Gastrocnemius medialis (tissue), 4 donors: ENCODE data around the gene ORM1. TPM values are rescaled to one million over a fixed set of nuclear protein-coding genes. Genes with fewer than 3 reads are reported as not detected.
"Not testable (repeated sequence)": the region's sequence is repeated elsewhere in the genome, so short reads cannot be mapped to it uniquely, and the experiment has no call there.

Source experiments
- ATAC-seq, 2 donors: fragments of 150-250 bp; one replicate each; pipeline ENCODE4 v1.9.1; 2016
- DNase-seq, 2 donors: peaks; one replicate each; pipeline ENCODE4 v3.0.0-alpha.2; 2019
- H3K27ac ChIP-seq, 4 donors: fragments of 200-600 bp; sonication (generic); 1 replicate in 1 of 4; 2 replicates in 3 of 4; pipeline ENCODE4 v1.5.1; 2016 to 2018; ENCODE audit warnings: mild to moderate bottlenecking in 2 of 4, moderate library complexity in 1 of 4
- H3K27me3 ChIP-seq, 3 donors: fragments of 200-600 bp; sonication (generic) in 2 of 3; 1 replicate in 1 of 3; 2 replicates in 2 of 3; pipeline versions ENCODE4 v1.5.1 to v1.6.0; 2016 to 2019; ENCODE audit warnings: mild to moderate bottlenecking in 1 of 3, moderate library complexity in 1 of 3
- H3K36me3 ChIP-seq, 2 donors: fragments of 200-600 bp; sonication (generic) in 1 of 2; one replicate each; pipeline ENCODE4 v1.5.1; 2017 to 2018
- H3K4me1 ChIP-seq, 2 donors: fragments of 200-600 bp; sonication (generic) in 1 of 2; one replicate each; pipeline ENCODE4 v1.5.1; 2016 to 2017; ENCODE audit warnings: mild to moderate bottlenecking in 2 of 2
- H3K4me3 ChIP-seq, 4 donors: fragments of 200-600 bp; sonication (generic) in 3 of 4; 1 replicate in 1 of 4; 2 replicates in 3 of 4; pipeline ENCODE4 v1.5.1; 2016 to 2019; ENCODE audit warnings: mild to moderate bottlenecking in 2 of 4
- H3K9me3 ChIP-seq, 3 donors: fragments of 200-600 bp; sonication (generic) in 2 of 3; 1 replicate in 1 of 3; 2 replicates in 2 of 3; pipeline ENCODE4 v1.5.1; 2016 to 2019
- POLR2A ChIP-seq, 2 donors: fragments of 450-650 bp; IDR thresholded peaks; one replicate each; pipeline ENCODE4 v1.6.1; 2017; ENCODE audit warnings: antibody characterized with exemption in 2 of 2, mild to moderate bottlenecking in 2 of 2, moderate library complexity in 2 of 2
- in situ Hi-C, 4 donors: fragments of 200-750 bp; cut with MboI; loops; one replicate each; pipeline versions ENCODE4 v1.15.0 to v1.8.0; 2017; ENCODE audit warnings: low sequenced_read_pairs in 4 of 4
- intact Hi-C: fragments of 100-400 bp; cut with DNase I; formaldehyde crosslinking; loops from one replicate; pipeline ENCODE4 v1.15.1; 2023; ENCODE audit warnings: low total_unique reads
- total RNA-seq, 4 donors: library from RNA; depleted of rRNA; stranded (reverse); fragments of >200 nt; gene quantifications; one replicate each; pipeline versions ENCODE4 v1.1.0 to v1.2.3, GENCODE V29; 2016
- TF ChIP-seq, protein P1 (sequence below), 5 experiments: fragments of 450-650 bp in 3 of 5; fragments of 200-600 bp in 2 of 5; sonication (generic) in 2 of 5; IDR thresholded peaks in 4 of 5; conservative IDR thresholded peaks in 1 of 5; 1 replicate in 4 of 5; 2 replicates in 1 of 5; pipeline ENCODE4 v1.5.1; 2016 to 2019; ENCODE audit warnings: antibody characterized with exemption in 5 of 5, mild to moderate bottlenecking in 3 of 5, moderate library complexity in 3 of 5

The ORM1 gene
- total RNA-seq, 4 donors from 2014 or later: 33.5 to 92.8 TPM; not detected in 2

DNA sequence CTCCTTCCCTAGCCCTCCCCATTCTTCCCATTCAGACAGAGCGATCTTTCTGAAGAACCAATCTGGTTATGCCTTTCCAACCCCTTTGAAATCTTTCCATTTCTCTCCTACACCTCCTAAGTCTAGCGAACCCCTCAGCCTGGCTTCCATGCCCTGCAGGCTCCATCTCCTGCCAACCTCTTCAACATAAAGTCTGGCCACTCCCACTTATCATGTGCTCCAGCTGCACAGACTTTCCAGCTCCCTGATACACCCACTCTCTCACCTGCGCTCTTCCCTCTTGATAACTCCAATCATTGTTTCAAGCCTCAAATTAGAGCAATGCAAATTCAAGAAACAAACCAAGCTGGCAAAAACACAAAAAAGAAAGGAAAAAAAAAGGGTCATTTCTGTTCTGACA is 3.8 kb upstream of the ORM1 start:
- TF ChIP-seq, protein P1, sequence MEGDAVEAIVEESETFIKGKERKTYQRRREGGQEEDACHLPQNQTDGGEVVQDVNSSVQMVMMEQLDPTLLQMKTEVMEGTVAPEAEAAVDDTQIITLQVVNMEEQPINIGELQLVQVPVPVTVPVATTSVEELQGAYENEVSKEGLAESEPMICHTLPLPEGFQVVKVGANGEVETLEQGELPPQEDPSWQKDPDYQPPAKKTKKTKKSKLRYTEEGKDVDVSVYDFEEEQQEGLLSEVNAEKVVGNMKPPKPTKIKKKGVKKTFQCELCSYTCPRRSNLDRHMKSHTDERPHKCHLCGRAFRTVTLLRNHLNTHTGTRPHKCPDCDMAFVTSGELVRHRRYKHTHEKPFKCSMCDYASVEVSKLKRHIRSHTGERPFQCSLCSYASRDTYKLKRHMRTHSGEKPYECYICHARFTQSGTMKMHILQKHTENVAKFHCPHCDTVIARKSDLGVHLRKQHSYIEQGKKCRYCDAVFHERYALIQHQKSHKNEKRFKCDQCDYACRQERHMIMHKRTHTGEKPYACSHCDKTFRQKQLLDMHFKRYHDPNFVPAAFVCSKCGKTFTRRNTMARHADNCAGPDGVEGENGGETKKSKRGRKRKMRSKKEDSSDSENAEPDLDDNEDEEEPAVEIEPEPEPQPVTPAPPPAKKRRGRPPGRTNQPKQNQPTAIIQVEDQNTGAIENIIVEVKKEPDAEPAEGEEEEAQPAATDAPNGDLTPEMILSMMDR (IDR thresholded peaks at IDR 0.05 in 4 of 5, conservative IDR thresholded peaks at IDR 0.05 in 1 of 5): no peak
- TF ChIP-seq POLR2A (IDR thresholded peaks at IDR 0.05): no peak
- in situ Hi-C loops (no loop called here), intact Hi-C loops (no loop called here)
- H3K4me1 ChIP-seq: no peaks in the 10 kb centered on the region
- ATAC-seq (no peak), DNase-seq (no peak)
- H3K27ac ChIP-seq: no peak overlapping the region
- H3K27me3 ChIP-seq: peaks cover 0 to 4% (median 0%) of the 10 kb centered on the region in 3 donors
- no peak overlapping the region for H3K4me3 ChIP-seq
- no peaks in the 10 kb centered on the region for H3K9me3 ChIP-seq
- no peaks in the 10 kb centered on the region for H3K36me3 ChIP-seq

DNA sequence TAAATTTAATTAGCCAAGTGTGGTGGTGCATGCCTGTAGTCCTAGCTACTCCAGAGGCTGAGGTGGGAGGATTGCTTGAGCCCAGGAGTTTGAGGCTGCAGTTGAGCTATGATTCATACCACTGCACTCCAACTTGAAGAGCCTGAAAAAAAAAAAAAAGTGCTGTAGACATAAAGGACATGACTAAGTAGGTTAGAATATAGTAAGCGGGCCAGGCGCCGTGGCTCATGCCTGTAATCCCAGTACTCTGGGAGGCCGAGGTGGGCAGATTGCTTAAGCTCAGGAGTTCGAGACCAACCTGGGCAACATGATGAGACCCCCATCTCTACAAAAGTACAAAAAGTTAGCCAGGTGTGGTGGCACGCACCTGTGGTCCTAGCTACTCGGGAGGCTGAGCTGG is 2.2 kb upstream of the ORM1 start:
- H3K9me3 ChIP-seq, ATAC-seq, H3K27ac ChIP-seq, H3K27me3 ChIP-seq, H3K4me3 ChIP-seq, in situ Hi-C loops, intact Hi-C loops, DNase-seq, H3K4me1 ChIP-seq, H3K36me3 ChIP-seq: not testable (repeated sequence)

DNA sequence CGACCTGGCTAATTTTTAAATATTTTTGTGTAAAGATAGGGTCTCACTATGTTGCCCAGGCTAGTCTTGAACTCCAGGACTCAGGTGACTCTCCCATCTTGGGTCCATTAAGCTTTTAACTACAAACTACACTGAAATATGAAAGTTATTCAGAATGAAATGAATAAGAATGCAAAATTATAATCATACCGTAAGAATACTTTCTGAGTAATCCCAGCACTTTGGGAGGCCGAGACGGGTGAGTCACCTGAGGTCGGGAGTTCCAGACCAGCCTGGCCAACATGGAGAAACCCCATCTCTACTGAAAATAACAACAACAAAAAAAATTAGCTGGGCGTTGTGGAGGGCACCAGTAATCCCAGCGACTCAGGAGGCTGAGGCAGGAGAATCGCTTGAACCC is 1.1 kb upstream of the ORM1 start:
- ATAC-seq: no peak
- intact Hi-C loops: no loop called here
- Histone ChIP-seq H3K27me3 (peaks cover 0 to 4% (median 0%) of the 10 kb centered on the region in 3 donors), H3K9me3 (no peaks in the 10 kb centered on the region), H3K4me1 (no peaks in the 10 kb centered on the region), H3K27ac (no peak overlapping the region), H3K4me3 (no peak overlapping the region), H3K36me3 (no peaks in the 10 kb centered on the region)
- in situ Hi-C loops: no loop called here
- no peak for DNase-seq
- no peak for TF ChIP-seq POLR2A (IDR thresholded peaks at IDR 0.05)
- TF ChIP-seq, protein P1 (IDR thresholded peaks at IDR 0.05 in 4 of 5, conservative IDR thresholded peaks at IDR 0.05 in 1 of 5): no peak

DNA sequence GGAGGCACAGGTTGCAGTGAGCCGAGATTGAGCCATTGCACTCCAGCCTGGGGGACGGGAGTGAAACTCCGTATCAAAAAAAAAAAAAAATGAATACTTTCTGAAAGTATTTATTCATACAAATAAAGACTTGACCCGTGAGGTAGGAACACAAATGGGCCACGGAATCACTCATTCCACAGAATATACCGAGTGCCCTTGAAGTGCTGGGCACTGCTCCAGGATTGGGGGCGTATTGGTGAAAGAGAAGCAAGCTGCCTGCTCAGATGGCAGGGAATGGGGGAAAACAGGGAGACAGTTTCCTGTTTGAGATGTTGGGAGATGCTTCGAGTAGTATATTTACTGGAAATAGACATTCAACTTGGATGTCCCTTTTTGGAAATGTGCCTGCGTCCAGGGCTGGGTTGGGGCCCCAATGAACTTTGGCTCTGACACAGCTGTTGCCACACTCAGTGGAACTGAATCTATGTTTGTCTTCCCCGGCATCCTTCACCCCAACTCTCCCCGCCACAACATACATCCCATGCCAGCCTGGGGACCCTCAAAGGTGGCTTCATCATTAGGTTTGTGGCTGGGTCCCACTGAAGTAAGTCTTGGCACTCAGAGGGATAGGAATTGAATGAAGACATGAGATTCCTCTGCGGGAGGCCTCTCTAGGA is 609 bp upstream of the ORM1 start:
- H3K27me3 ChIP-seq, H3K4me3 ChIP-seq, H3K36me3 ChIP-seq, ATAC-seq, in situ Hi-C loops, H3K4me1 ChIP-seq, H3K27ac ChIP-seq, intact Hi-C loops, H3K9me3 ChIP-seq, DNase-seq: not testable (repeated sequence)

DNA sequence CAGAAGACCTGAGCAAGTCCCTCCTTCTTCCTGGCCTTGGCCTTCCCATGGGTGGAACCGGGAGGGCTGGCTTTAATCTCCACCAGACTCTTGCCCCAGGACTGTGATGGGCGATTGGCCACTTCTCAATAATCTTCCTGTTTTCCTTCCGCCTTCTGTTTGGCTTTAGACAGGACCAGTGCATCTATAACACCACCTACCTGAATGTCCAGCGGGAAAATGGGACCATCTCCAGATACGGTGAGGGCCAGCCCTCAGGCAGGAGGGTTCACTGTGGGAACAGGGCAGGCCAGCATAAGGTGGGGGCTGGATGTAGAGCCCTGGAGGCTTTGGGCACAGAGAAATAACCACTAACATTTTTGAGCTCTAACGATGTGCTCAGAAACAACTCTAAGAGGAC is 951 bp downstream of the ORM1 start:
- H3K9me3 ChIP-seq, H3K27me3 ChIP-seq, intact Hi-C loops, H3K27ac ChIP-seq, H3K4me1 ChIP-seq, in situ Hi-C loops, DNase-seq, H3K4me3 ChIP-seq, ATAC-seq, H3K36me3 ChIP-seq: not testable (repeated sequence)

DNA sequence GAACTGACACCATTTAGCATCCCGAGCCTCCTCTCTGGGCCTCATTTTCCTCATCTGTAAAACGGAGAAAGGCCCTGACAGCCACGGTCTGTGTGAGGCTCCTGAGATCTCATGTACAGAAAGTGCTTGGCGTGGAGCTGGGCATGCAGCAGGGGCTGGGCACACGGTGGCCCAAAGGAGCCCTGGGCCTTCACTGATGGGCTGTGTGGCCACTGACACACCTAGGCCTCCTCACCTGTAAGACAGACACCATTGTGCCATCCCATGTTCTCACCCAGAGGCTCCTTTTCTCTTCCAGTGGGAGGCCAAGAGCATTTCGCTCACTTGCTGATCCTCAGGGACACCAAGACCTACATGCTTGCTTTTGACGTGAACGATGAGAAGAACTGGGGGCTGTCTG is 1.6 kb downstream of the ORM1 start:
- TF ChIP-seq POLR2A (IDR thresholded peaks at IDR 0.05): no peak
- TF ChIP-seq, protein P1 (IDR thresholded peaks at IDR 0.05 in 4 of 5, conservative IDR thresholded peaks at IDR 0.05 in 1 of 5): no peak
- in situ Hi-C loops (no loop called here), intact Hi-C loops (no loop called here)
- H3K27ac ChIP-seq: no peak overlapping the region
- H3K4me1 ChIP-seq: no peaks in the 10 kb centered on the region
- ATAC-seq: no peak
- H3K27me3 ChIP-seq: peaks cover 0 to 4% (median 0%) of the 10 kb centered on the region in 3 donors
- no peaks in the 10 kb centered on the region for H3K9me3 ChIP-seq
- H3K36me3 ChIP-seq: no peaks in the 10 kb centered on the region
- no peak for DNase-seq
- no peak overlapping the region for H3K4me3 ChIP-seq

DNA sequence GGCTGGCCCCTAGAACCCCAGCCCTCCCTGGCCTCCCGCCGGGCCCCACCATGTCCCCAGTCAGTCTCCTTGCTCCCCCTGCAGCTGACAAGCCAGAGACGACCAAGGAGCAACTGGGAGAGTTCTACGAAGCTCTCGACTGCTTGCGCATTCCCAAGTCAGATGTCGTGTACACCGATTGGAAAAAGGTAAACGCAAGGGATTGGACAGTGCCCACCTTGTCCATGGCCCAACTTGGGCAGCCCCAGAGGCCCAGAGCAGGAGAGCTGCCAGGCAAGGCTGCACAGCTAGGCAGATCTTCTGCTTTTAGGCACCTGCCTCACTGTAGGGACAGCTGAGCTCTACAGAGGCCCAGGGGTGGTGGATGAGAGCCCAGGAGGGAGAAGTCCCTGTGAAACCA is 2.1 kb downstream of the ORM1 start:
- H3K4me1 ChIP-seq, ATAC-seq, H3K9me3 ChIP-seq, DNase-seq, H3K27me3 ChIP-seq, H3K36me3 ChIP-seq, H3K4me3 ChIP-seq, H3K27ac ChIP-seq, intact Hi-C loops, in situ Hi-C loops: not testable (repeated sequence)

DNA sequence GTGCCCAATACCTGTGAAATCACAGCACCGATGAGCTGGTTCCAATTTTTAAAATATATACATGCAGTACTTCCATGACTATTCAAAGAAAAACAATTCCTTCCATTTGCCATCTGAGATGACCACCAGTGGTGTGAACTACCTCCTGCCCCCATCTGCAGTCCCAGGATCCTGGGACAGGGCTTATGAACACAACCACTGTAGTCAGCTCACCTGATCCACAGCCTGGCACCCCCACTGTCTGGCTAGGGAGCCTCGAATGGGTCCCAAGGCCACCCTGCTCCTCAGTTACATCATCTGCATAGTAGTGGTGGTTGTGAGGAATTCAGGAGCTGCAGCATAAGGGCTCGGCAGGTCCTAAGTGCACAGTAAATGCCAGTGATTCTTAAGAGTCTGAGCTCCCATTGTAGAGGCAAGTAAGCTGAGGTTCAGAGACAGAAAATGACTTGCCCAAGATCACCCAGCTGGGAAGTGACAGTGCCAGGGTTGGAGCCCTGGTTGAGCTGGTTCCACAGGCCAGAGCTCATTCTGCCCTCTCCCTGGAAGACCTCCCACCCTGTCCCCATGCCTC is 2.9 kb downstream of the ORM1 start:
- in situ Hi-C loops, ATAC-seq, H3K27me3 ChIP-seq, H3K4me3 ChIP-seq, H3K36me3 ChIP-seq, H3K27ac ChIP-seq, DNase-seq, H3K4me1 ChIP-seq, H3K9me3 ChIP-seq, intact Hi-C loops: not testable (repeated sequence)
